Activated naive CD8-positive, alpha-beta T cell treated with anti-CD3 and anti-CD28 coated beads, Interleukin-2, amount 10 ng/mL, durations not matched to agents 7 days and 5 days (primary cell): ENCODE measurements around the gene TMEM43. TPM values are rescaled to one million over a fixed set of nuclear protein-coding genes. Genes with fewer than 3 reads are reported as not detected.

ENCODE experiments used
- ATAC-seq: fragments of 150-1000 bp; cut with Tn5 transposase; one replicate; pipeline ENCODE4 v1.10.0; 2021; ENCODE audit warnings: low read depth, moderate library complexity
- POLR2A ChIA-PET: fragments of 350-600 bp; sonication (Branson Sonifier 250); formaldehyde crosslinking; loops from one replicate; lab custom pipeline; 2021; ENCODE audit warnings: antibody characterized with exemption; lab: Charles Lee
- DNase-seq: peaks from one replicate; pipeline ENCODE4 v3.0.0; 2021
- H3K27ac Mint-ChIP-seq: one replicate; pipeline ENCODE4 v1.8.0; 2022; ENCODE audit warnings: mild to moderate bottlenecking, mixed read lengths
- H3K27me3 Mint-ChIP-seq: one replicate; pipeline ENCODE4 v1.8.0; 2022; ENCODE audit warnings: mild to moderate bottlenecking, moderate library complexity, mixed read lengths
- H3K36me3 Mint-ChIP-seq: one replicate; pipeline ENCODE4 v1.8.0; 2021; ENCODE audit warnings: mild to moderate bottlenecking, mixed read lengths
- H3K4me1 Mint-ChIP-seq: one replicate; pipeline ENCODE4 v1.8.0; 2021; ENCODE audit warnings: mixed read lengths
- H3K4me3 Mint-ChIP-seq: one replicate; pipeline ENCODE4 v1.8.0; 2022; ENCODE audit warnings: mild to moderate bottlenecking, moderate library complexity, mixed read lengths
- H3K9me3 Mint-ChIP-seq: one replicate; pipeline ENCODE4 v1.8.0; 2021; ENCODE audit warnings: mixed read lengths
- total RNA-seq, 2 experiments: library from RNA; stranded (reverse); gene quantifications; one replicate each; pipeline ENCODE4 v1.2.3, GENCODE V29; 2021

TMEM43 gene
- total RNA-seq, 2 experiments from 2014 or later: 44.4 to 47.0 TPM

DNA sequence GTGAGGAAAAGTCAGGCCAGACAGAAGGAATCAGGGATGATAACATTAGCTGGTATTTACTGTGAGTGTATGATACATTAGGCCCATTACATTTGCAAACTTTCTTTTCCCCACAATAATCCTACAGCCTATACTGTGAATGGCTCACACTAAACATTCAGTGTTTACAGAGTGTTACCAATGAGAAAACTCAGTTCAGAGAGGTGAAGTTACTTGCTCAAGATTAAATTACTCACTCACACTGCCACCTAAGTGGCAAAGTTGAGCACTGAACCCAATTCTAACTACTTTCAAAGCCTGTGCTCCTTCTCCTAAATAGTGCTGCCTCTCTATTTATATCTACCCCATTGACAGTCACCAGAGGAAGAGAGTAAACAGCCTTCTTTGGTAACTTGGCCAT is 45.0 kb downstream of the TMEM43 start:
- Mint-ChIP-seq H3K4me3 (no peak overlapping the region), H3K9me3 (no peaks in the 10 kb centered on the region), H3K27me3 (no peaks in the 10 kb centered on the region), H3K27ac (no peak overlapping the region), H3K4me1 (peaks cover 14% of the 10 kb centered on the region), H3K36me3 (peaks cover 41% of the 10 kb centered on the region)
- ATAC-seq (no peak), DNase-seq (no peak)
- POLR2A ChIA-PET: no interaction called here

DNA sequence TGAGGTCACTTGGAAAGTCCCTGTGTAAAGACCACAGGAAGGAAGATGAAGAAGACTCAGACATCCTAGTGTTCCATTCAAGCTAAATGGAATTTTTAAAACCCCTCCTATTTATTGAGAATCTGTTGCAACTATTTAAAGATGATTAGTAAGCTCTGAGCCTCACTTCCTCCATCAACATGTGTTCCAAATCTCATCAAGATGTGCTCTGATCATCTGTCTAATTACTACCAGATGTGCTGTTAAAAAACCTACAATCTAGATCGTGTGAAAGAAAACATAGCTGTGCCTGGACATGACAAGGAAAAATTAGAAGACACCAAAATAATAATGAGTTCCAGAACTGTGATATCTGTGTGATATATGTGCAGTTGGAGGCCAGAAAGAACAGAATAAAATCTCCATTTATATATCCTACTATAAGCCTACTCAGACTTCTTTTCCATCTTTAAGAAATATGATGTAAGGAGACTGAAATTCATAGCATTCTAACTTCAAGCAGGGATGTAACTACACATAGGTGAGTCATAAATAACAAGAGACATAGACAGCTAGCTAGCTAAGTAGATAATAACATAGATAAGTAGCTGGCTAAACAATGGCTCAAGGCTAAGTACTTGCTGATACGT is 45.8 kb downstream of the TMEM43 start:
- H3K36me3 Mint-ChIP-seq: peaks cover 38% of the 10 kb centered on the region
- no peaks in the 10 kb centered on the region for H3K9me3 Mint-ChIP-seq
- POLR2A ChIA-PET: no interaction called here
- no peak for DNase-seq
- H3K27me3 Mint-ChIP-seq: no peaks in the 10 kb centered on the region
- no peak overlapping the region for H3K27ac Mint-ChIP-seq
- peaks cover 22% of the 10 kb centered on the region for H3K4me1 Mint-ChIP-seq
- ATAC-seq: no peak
- H3K4me3 Mint-ChIP-seq: no peak overlapping the region

DNA sequence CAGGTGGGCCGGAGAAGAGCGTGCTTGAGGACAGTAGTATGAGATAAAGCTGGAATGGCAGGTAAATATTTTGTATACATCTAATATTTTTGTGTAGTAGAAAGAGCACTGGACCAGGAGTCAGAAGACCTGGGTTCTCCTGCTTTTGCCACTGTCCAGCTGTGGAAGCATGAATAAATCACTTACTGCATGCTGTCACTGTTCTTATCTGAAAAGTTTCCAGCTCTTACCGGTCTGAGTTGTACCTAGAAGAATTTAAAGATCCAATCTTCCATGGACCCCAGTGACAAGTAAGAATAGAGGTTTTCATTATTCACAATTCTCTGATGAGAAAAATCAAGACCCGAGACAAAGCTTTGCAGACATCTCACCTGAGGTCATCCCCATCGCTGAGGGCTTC is 47.6 kb downstream of the TMEM43 start:
- Mint-ChIP-seq H3K36me3 (peaks cover 26% of the 10 kb centered on the region), H3K27ac (no peak overlapping the region), H3K4me1 (peaks cover 37% of the 10 kb centered on the region), H3K4me3 (no peak overlapping the region), H3K27me3 (no peaks in the 10 kb centered on the region), H3K9me3 (no peaks in the 10 kb centered on the region)
- POLR2A ChIA-PET: no interaction called here
- DNase-seq: no peak
- ATAC-seq: no peak

DNA sequence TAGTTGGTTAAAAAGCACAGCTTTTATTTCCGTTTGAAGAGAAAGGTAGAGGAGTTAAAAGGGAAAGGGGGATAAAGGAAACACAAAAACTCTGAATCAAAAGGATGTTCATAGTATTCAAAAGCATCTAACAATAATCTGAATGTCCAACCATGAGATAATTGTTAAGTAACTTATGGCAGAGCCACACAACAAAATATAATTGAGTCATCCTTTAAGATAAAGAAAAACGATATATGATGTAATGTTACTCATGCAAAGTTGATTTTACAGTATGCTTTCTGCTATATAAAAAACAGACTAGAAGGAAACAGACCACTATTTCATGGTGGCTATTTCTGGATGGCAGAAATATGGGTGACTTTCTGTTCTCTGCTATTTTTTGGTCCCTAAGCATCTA is 49.6 kb downstream of the TMEM43 start:
- Mint-ChIP-seq H3K4me1 (peaks cover 45% of the 10 kb centered on the region), H3K27ac (no peak overlapping the region), H3K9me3 (no peaks in the 10 kb centered on the region), H3K36me3 (peaks cover 25% of the 10 kb centered on the region), H3K4me3 (no peak overlapping the region), H3K27me3 (no peaks in the 10 kb centered on the region)
- ATAC-seq (no peak), DNase-seq (no peak)
- POLR2A ChIA-PET: interaction anchor here (2.1 kb wide), 1 partner anchor 30 kb away, joined by 10 read pairs; no protein-coding TSS in a partner anchor

DNA sequence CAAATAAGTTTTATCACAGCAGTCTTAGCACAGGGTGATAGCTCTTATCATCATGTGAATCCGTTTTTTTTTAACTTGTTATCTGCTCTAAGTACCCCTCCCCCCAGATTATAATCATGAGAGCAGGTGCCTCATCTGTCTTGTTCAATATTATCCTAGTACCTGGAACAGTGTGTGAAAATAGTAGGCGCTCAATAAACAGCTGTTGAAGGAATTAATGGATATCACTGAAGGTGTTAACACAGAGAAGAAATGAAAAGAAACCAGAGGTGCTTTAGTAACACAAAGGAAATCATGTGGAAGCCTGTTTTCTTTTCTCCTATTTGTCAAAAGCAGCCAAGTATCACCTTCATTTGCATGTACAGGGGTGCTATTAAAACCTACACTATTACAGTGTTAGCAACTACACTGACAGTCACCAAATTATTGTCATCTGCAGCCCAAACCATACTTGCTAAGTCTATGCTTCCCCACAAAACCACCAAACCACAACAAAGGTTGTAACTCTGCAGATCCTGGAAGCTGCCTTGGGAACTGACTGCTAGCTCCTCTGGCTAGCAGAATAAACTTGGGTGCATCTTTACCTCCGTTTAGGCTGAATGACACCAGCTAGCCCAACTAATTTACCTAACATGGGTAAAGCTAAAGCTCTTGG is 50.7 kb downstream of the TMEM43 start:
- POLR2A ChIA-PET: interaction anchor here (0.6 to 2.1 kb wide), 5 partner anchors 9 to 242 kb away, joined by 3 to 10 read pairs (median 3); partner anchors contain the start of gene CHCHD4
- Mint-ChIP-seq H3K4me1 (peaks cover 48% of the 10 kb centered on the region), H3K27me3 (no peaks in the 10 kb centered on the region), H3K36me3 (peaks cover 18% of the 10 kb centered on the region), H3K9me3 (no peaks in the 10 kb centered on the region), H3K27ac (peak overlapping the region; percentile 24), H3K4me3 (peak overlapping the region; percentile 31)
- DNase-seq: no peak
- ATAC-seq: peak; percentile 42

DNA sequence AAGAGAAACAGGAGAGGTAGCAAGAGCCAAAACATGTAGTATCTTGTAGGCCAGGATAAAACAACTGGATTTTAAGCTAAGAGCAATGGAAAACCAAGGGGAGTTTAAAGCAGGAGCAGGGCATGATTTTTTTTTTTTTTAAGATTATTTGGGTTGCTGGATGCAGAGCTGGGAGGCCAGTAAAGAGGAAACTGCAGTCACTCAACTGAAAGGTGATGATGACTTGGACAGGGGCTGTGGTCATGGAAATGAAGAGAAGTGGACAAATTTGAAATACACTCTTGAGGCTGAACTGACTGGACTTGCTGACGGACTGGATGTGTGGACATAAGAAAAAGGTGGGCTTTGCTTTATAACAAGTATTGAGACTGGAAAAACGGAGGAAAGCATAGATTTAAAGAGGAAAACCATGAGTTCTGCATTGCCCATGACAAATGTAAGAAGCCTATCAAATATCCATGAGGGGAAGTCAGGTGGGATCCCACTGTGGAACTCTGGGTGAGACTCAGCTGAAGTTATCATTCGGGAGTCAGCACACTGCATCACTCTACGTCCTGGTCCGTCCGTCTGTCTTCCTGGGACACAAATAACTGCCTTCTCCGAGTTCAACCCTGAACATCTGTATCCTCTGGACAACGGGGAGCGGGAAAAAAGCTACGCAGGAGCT is 52.9 kb downstream of the TMEM43 start:
- Mint-ChIP-seq H3K4me3 (peak overlapping the region; percentile 94), H3K27ac (peak overlapping the region; percentile 90), H3K9me3 (no peaks in the 10 kb centered on the region), H3K4me1 (peaks cover 58% of the 10 kb centered on the region), H3K27me3 (no peaks in the 10 kb centered on the region), H3K36me3 (peaks cover 10% of the 10 kb centered on the region)
- POLR2A ChIA-PET: interaction anchor here (0.6 to 3.4 kb wide), 15 partner anchors 11 to 1515 kb away, joined by 3 to 48 read pairs (median 4); partner anchors contain the start of genes CCDC174, CHCHD4, SLC6A6 and TMEM43
- no peak for DNase-seq
- no peak for ATAC-seq

DNA sequence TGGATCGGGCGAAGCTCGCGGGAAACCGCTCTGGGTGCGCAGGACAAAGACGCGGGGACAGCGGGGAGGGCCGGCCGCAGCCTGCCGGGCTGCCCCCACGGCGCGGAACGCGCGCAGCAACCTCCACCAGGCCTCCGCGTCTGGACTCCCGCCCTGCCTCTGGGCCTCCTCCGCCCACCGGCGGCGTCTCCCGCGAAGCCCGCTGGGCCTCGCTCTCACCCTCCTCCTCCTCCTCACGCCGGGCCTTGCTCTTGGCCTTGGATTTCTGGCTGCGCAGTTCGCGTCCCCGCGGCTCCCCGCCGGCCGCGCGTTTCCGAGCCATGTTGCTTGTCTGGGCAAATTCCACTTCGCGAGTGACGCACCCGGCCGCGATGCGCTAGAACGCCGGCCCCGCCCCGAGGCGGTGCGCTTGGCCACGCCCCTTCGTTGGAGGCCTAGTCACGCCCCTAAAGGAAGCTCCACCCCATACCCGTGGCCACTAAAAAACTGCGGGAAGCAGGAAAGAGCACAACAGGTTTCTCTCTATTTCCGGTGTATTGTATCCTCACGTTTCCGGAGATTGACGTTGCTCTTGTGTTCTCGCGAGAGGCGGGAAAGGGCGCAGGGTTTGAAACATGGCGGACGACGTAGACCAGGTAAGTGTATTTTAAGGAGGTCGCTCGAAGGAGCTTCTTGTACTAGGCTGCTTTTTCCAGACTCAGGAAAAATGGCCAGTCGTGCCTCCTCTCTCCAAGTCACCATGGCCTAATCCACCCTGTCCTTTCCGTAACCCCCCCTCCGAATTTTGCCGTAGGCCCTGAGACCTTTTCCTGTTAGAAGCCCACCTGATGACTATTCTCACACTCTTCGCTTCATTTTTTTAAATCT is 53.6 kb downstream of the TMEM43 start, which contains the start of the genes LSM3 and XPC:
Gene LSM3 (plus strand): TSS at position 571 of the 867 bp plus-strand sequence. CDS start 44 bp downstream, at position 615.
Gene XPC (minus strand): TSS at position 355 of the 867 bp plus-strand sequence. CDS start 33 bp downstream, at position 322.
- Mint-ChIP-seq H3K4me3 (peak within 1 kb of the TSS; percentile 94), H3K27me3 (no peaks in the 10 kb centered on the region)

DNA sequence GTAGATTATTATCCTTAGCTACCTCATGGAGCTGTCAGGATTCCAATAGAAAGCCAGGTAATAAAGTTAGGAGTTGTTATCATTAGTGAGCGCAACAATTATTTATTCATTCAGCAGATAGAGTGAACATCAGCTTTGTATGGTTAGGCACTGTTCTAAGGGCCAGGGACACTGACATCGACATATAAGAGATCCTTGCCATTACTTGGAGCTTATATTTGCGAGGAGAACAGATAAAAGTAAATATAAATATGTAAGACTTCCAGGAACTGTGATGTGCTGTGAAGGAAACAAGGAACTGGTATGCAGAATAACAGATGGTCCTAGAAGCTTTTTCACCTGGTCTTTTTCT is 54.2 kb downstream of the TMEM43 start:
- POLR2A ChIA-PET: interaction anchor here (0.7 to 3.4 kb wide), 18 partner anchors 9 to 920 kb away, joined by 3 to 48 read pairs (median 4); partner anchors contain the start of genes CCDC174, CHCHD4, RBSN and SLC6A6
- Mint-ChIP-seq H3K27me3 (no peaks in the 10 kb centered on the region), H3K36me3 (peaks cover 13% of the 10 kb centered on the region), H3K4me1 (peaks cover 61% of the 10 kb centered on the region), H3K4me3 (peak overlapping the region; percentile 94), H3K27ac (peak overlapping the region; percentile 100), H3K9me3 (no peaks in the 10 kb centered on the region)
- no peak for DNase-seq
- no peak for ATAC-seq

More for the DNA sequence above, 53.6 kb downstream of the TMEM43 start, which contains the start of the genes LSM3 and XPC:
- POLR2A ChIA-PET: interaction anchor here (0.7 to 3.4 kb wide), 19 partner anchors 10 to 1516 kb away, joined by 3 to 48 read pairs (median 4); partner anchors contain the start of genes CCDC174, CHCHD4, RBSN and SLC6A6
- DNase-seq (peak; percentile 99), ATAC-seq (peak; percentile 88)
- peaks cover 13% of the 10 kb centered on the region for H3K36me3 Mint-ChIP-seq
- H3K9me3 Mint-ChIP-seq: no peaks in the 10 kb centered on the region
- peak within 1 kb of the TSS; percentile 100 for H3K27ac Mint-ChIP-seq
- H3K4me1 Mint-ChIP-seq: peaks cover 59% of the 10 kb centered on the region

DNA sequence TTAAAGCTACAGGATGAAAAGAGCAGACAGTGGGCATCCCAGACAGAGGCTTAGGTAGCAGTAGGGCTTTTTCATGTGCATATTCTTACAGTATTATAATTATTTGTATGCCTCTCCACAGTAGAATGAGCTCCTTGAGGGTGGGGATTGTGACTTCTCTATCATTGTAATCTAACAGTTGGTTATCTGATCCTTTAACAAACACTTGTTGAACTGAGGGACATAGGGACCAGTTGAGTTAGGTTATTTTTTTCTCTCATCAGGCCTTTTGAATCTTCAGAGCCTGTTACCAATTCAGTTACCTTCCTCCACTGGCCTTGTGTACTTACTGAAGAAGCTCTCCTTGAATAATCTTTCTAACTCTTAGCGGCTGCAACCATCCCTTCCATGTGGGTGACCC is 54.9 kb downstream of the TMEM43 start:
- peaks cover 58% of the 10 kb centered on the region for H3K4me1 Mint-ChIP-seq
- H3K27me3 Mint-ChIP-seq: no peaks in the 10 kb centered on the region
- POLR2A ChIA-PET: interaction anchor here (3.1 to 3.4 kb wide), 2 partner anchors 36 to 56 kb away, joined by 31 to 48 read pairs; partner anchors contain the start of genes CHCHD4 and TMEM43
- peak overlapping the region; percentile 100 for H3K27ac Mint-ChIP-seq
- peak overlapping the region; percentile 94 for H3K4me3 Mint-ChIP-seq
- ATAC-seq (no peak), DNase-seq (no peak)
- no peaks in the 10 kb centered on the region for H3K9me3 Mint-ChIP-seq
- peaks cover 13% of the 10 kb centered on the region for H3K36me3 Mint-ChIP-seq

DNA sequence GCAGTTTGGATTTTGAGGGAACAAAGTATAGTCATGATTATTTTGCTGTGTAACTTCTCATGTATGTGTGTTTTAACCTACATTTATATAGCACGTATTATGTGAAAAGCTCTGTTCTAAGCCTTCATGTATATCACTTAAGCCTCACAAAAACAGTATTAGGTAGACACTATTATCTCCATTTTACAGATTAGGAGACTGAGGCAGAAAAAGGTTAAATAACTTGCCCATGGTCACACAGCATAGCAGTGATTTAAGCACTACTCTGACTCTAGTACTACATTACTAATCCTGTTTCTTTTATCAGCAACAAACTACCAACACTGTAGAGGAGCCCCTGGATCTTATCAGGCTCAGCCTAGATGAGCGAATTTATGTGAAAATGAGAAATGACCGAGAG is 56.4 kb downstream of the TMEM43 start:
- Mint-ChIP-seq H3K4me1 (peaks cover 45% of the 10 kb centered on the region), H3K4me3 (no peak overlapping the region), H3K27me3 (no peaks in the 10 kb centered on the region), H3K36me3 (peaks cover 16% of the 10 kb centered on the region), H3K9me3 (no peaks in the 10 kb centered on the region), H3K27ac (no peak overlapping the region)
- ATAC-seq (no peak), DNase-seq (no peak)
- POLR2A ChIA-PET: no interaction called here

DNA sequence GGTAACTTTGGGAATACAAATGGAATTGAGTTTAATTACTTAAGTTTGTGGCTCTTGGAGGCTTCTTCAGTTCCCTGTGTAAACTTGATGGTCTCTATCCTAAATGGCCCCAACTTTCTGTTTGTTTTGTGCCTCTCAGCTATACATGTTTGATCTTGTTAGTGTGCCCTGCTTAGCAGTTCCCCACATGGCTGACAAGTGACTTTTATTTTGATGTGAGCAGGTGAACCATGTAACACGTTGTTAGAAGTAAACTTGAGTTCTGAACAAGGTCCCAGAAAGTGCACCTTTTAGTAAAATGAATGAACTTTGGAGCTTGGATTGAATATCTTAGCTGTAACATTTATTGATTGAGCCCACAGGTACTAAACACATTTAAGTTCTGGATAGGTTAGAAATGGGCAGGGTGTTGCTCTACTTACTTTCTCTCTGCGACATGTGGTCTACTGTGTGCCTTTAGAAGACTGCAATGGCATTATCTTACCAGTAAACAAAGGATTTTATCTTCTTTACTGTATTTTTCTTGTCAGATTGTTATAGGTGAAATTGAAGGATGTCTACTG is 58.2 kb downstream of the TMEM43 start:
- H3K4me3 Mint-ChIP-seq: no peak overlapping the region
- peaks cover 21% of the 10 kb centered on the region for H3K36me3 Mint-ChIP-seq
- no peaks in the 10 kb centered on the region for H3K9me3 Mint-ChIP-seq
- peaks cover 33% of the 10 kb centered on the region for H3K4me1 Mint-ChIP-seq
- ATAC-seq (no peak), DNase-seq (no peak)
- peak overlapping the region; percentile 16 for H3K27ac Mint-ChIP-seq
- POLR2A ChIA-PET: no interaction called here
- H3K27me3 Mint-ChIP-seq: no peaks in the 10 kb centered on the region

DNA sequence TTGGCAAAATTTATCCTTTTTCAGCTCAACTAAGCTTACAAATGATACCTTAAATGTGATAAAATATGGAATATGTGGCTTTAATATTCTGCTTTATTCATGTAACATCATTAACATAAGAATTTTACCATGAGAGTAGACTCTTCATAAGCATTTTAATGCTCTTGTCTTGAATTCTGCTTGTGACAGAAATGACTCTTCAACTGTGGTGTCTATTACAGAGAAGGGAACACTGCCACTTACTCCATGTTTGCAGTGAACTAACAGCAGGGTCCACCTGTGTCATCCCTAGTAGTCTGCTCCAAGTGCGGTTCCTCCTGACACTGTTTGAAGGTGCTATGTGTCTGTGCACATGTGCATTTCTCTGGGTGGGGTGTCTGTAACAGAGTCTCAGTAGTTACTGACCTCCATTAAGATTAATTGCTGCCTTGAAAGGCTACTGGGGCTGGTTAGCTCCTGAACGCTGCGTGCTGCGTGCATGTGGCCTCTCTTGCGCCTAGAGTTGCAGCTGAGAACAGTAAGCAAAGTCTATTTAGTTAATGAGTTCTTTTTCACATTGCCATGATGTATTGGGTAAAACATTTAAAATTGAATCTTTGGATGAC is 62.1 kb downstream of the TMEM43 start:
- no peak for DNase-seq
- Mint-ChIP-seq H3K4me3 (no peak overlapping the region), H3K27ac (no peak overlapping the region), H3K4me1 (peaks cover 24% of the 10 kb centered on the region), H3K27me3 (no peaks in the 10 kb centered on the region), H3K36me3 (peaks cover 48% of the 10 kb centered on the region), H3K9me3 (peaks cover 7% of the 10 kb centered on the region)
- POLR2A ChIA-PET: no interaction called here
- no peak for ATAC-seq
